Measurements from ENCODE around the gene COLEC12.

Gene COLEC12

DNA sequence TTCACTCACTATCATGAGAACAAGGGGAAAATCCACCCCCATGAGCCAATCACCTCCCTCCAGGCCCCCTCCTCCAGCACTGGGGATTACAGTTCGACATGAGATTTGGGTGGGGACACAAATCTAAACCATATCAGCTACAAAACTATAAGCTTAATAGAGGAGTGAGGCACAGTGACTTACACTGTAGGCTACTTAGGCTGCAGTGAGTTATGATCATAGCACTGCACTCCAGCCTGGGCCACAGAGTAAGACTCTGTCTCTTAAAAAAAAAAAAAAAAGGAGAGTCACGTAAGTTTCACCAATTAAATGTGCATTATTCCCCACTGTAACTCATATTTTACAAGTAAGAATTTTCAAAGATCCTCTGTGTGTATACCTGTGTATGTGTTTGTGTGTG lies 26.2 kb upstream of the COLEC12 start:
- ChIA-PET CTCF (interaction anchor here (0.6 kb wide), 1 partner anchor 43 kb away, joined by 3 read pairs; no protein-coding TSS in a partner anchor), POLR2A (no interaction called here)
- DNase-seq = no peak
- Histone ChIP-seq H3K9me3 (ENCODE audit: control extremely low read depth in 1 of 5, control insufficient read depth in 4 of 5, insufficient read depth in 2 of 5, low read depth in 1 of 5, low read length in 4 of 5) (no peaks in the 10 kb centered on the region), H3K27ac (ENCODE audit: insufficient read depth in 1 of 2, low read depth in 1 of 2, low read length in 2 of 2, poor library complexity in 1 of 2, severe bottlenecking in 2 of 2) (no peak overlapping the region), H3K4me1 (ENCODE audit: control extremely low read depth in 1 of 4, control insufficient read depth in 4 of 4, insufficient read depth in 4 of 4, low read length in 3 of 4) (peaks cover 0 to 5% (median 1%) of the 10 kb centered on the region in 4 experiments), H3K36me3 (ENCODE audit: control insufficient read depth in 4 of 4, insufficient read depth in 4 of 4, low read length in 3 of 4) (no peaks in the 10 kb centered on the region), H3K4me3 (ENCODE audit: control insufficient read depth in 1 of 7, extremely low read depth in 1 of 7, insufficient read depth in 4 of 7, low read depth in 2 of 7, low read length in 6 of 7) (no peak overlapping the region), H3K27me3 (replicated peaks in 2 of 5; ENCODE audit: control insufficient read depth in 4 of 5, insufficient read depth in 5 of 5, low read length in 4 of 5) (no peaks in the 10 kb centered on the region)
- no CpG with 5 or more reads among the region's 2 CpGs for WGBS (ENCODE audit: insufficient coverage)

DNA sequence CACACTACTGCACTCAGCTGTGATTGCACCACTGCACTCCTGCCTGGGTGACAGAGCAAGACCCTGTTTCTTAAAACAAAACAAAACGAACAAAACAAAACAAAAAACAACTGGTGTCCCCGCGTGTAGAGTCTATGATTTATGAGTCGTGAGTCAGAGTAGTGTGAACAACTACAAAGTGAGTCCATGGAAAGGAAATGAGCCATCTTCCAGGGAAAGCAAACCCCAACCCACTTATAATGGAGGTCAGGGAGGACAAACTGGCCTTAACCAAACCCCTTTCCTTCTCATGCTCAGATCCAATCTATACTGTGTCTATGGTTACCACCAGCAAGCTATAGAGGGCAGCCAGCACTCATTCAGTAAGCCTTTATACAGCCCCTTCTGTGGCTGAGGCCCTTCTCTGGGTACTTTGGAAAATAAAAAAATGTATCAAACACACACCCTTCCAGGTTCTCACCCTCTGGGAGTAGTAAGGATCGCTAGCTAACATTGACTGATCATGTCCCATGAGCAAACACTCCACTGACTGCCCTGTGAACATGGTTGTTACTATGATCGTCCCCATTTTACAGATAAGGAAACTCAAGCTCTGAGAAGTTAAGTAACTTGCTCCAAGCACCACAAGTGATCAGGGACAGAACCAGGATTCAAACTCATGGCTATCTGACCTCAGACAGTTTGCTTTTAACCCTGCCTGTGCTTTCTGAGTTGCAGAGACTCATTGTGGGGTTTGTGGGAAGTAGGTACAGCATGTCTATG lies 24.7 kb upstream of the COLEC12 start:
- Histone ChIP-seq H3K27me3 (replicated peaks in 2 of 5; ENCODE audit: control insufficient read depth in 4 of 5, insufficient read depth in 5 of 5, low read length in 4 of 5) (no peaks in the 10 kb centered on the region), H3K27ac (ENCODE audit: insufficient read depth in 1 of 2, low read depth in 1 of 2, low read length in 2 of 2, poor library complexity in 1 of 2, severe bottlenecking in 2 of 2) (no peak overlapping the region), H3K4me1 (ENCODE audit: control extremely low read depth in 1 of 4, control insufficient read depth in 4 of 4, insufficient read depth in 4 of 4, low read length in 3 of 4) (peaks cover 0 to 8% (median 3%) of the 10 kb centered on the region in 4 experiments), H3K9me3 (ENCODE audit: control extremely low read depth in 1 of 5, control insufficient read depth in 4 of 5, insufficient read depth in 2 of 5, low read depth in 1 of 5, low read length in 4 of 5) (no peaks in the 10 kb centered on the region), H3K36me3 (ENCODE audit: control insufficient read depth in 4 of 4, insufficient read depth in 4 of 4, low read length in 3 of 4) (no peaks in the 10 kb centered on the region), H3K4me3 (ENCODE audit: control insufficient read depth in 1 of 7, extremely low read depth in 1 of 7, insufficient read depth in 4 of 7, low read depth in 2 of 7, low read length in 6 of 7) (no peak overlapping the region)
- ChIA-PET POLR2A (no interaction called here), CTCF (interaction anchor here (1.5 kb wide), 1 partner anchor 46 kb away, joined by 4 read pairs; no protein-coding TSS in a partner anchor)
- 97% methylated on average over 3 of the region's 6 CpGs for WGBS (ENCODE audit: insufficient coverage)
- DNase-seq = peak; percentile 22 to 71 (median 45)

DNA sequence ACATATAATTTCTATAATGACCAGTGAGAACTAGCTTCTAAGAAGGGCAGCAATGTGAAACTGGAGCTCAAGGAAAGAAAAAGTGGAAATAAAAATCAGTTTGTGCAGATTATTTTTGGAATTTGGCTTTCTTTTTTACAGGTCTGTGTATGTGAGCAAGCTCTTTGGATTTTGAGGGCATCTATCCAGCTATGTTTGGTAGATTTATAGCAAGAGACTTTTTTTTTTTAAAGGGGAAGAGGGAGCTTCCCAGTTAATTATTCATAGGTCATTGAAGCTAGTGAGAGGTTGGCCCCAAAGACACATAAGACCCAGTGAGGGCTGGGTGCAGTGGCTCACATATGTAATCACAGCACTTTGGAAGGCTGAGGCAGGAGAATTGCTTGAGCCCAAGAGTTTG lies 24.0 kb upstream of the COLEC12 start:
- DNase-seq = no peak
- POLR2A ChIA-PET = no interaction called here
- CTCF ChIA-PET = interaction anchor here (0.6 to 2.6 kb wide), 3 partner anchors 16 to 217 kb away, joined by 3 to 5 read pairs (median 4); no protein-coding TSS in a partner anchor
- H3K27ac ChIP-seq (ENCODE audit: insufficient read depth in 1 of 2, low read depth in 1 of 2, low read length in 2 of 2, poor library complexity in 1 of 2, severe bottlenecking in 2 of 2) = no peak overlapping the region
- H3K4me3 ChIP-seq (ENCODE audit: control insufficient read depth in 1 of 7, extremely low read depth in 1 of 7, insufficient read depth in 4 of 7, low read depth in 2 of 7, low read length in 6 of 7) = no peak overlapping the region
- H3K9me3 ChIP-seq (ENCODE audit: control extremely low read depth in 1 of 5, control insufficient read depth in 4 of 5, insufficient read depth in 2 of 5, low read depth in 1 of 5, low read length in 4 of 5) = no peaks in the 10 kb centered on the region
- no peaks in the 10 kb centered on the region for H3K27me3 ChIP-seq (replicated peaks in 2 of 5; ENCODE audit: control insufficient read depth in 4 of 5, insufficient read depth in 5 of 5, low read length in 4 of 5)
- H3K4me1 ChIP-seq (ENCODE audit: control extremely low read depth in 1 of 4, control insufficient read depth in 4 of 4, insufficient read depth in 4 of 4, low read length in 3 of 4) = peaks cover 0 to 14% (median 7%) of the 10 kb centered on the region in 4 experiments
- no peaks in the 10 kb centered on the region for H3K36me3 ChIP-seq (ENCODE audit: control insufficient read depth in 4 of 4, insufficient read depth in 4 of 4, low read length in 3 of 4)

DNA sequence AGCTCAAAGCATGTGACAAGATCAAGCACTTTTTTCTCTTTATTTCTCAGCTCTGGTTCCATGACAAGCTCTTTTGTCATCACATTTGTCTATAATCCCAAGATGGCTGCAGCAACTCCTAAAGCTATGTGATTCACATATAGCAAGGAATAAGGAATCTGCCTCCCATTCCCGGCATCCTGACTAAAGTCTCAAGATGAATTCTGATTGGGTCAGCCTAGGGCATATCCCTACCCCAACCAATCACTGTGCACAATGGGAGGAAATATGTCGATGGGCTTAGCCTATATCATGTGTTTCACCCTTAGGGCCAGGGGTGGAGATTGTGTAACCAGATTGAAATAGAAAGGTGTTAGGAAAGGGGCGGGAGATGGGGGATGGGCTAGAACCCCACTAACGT lies 23.1 kb upstream of the COLEC12 start:
- WGBS (ENCODE audit: insufficient coverage) = 63% methylated on average over 3 of the region's 4 CpGs
- no peaks in the 10 kb centered on the region for H3K36me3 ChIP-seq (ENCODE audit: control insufficient read depth in 4 of 4, insufficient read depth in 4 of 4, low read length in 3 of 4)
- H3K27me3 ChIP-seq (replicated peaks in 2 of 5; ENCODE audit: control insufficient read depth in 4 of 5, insufficient read depth in 5 of 5, low read length in 4 of 5) = no peaks in the 10 kb centered on the region
- H3K9me3 ChIP-seq (ENCODE audit: control extremely low read depth in 1 of 5, control insufficient read depth in 4 of 5, insufficient read depth in 2 of 5, low read depth in 1 of 5, low read length in 4 of 5) = no peaks in the 10 kb centered on the region
- no peak overlapping the region for H3K27ac ChIP-seq (ENCODE audit: insufficient read depth in 1 of 2, low read depth in 1 of 2, low read length in 2 of 2, poor library complexity in 1 of 2, severe bottlenecking in 2 of 2)
- DNase-seq = no peak
- ChIA-PET CTCF (interaction anchor here (2.6 kb wide), 1 partner anchor 16 kb away, joined by 5 read pairs; no protein-coding TSS in a partner anchor), POLR2A (interaction anchor here (0.6 kb wide), 1 partner anchor 27 kb away, joined by 3 read pairs; no protein-coding TSS in a partner anchor)
- no peak overlapping the region for H3K4me3 ChIP-seq (ENCODE audit: control insufficient read depth in 1 of 7, extremely low read depth in 1 of 7, insufficient read depth in 4 of 7, low read depth in 2 of 7, low read length in 6 of 7)
- peaks cover 0 to 18% (median 15%) of the 10 kb centered on the region in 4 experiments for H3K4me1 ChIP-seq (ENCODE audit: control extremely low read depth in 1 of 4, control insufficient read depth in 4 of 4, insufficient read depth in 4 of 4, low read length in 3 of 4)

DNA sequence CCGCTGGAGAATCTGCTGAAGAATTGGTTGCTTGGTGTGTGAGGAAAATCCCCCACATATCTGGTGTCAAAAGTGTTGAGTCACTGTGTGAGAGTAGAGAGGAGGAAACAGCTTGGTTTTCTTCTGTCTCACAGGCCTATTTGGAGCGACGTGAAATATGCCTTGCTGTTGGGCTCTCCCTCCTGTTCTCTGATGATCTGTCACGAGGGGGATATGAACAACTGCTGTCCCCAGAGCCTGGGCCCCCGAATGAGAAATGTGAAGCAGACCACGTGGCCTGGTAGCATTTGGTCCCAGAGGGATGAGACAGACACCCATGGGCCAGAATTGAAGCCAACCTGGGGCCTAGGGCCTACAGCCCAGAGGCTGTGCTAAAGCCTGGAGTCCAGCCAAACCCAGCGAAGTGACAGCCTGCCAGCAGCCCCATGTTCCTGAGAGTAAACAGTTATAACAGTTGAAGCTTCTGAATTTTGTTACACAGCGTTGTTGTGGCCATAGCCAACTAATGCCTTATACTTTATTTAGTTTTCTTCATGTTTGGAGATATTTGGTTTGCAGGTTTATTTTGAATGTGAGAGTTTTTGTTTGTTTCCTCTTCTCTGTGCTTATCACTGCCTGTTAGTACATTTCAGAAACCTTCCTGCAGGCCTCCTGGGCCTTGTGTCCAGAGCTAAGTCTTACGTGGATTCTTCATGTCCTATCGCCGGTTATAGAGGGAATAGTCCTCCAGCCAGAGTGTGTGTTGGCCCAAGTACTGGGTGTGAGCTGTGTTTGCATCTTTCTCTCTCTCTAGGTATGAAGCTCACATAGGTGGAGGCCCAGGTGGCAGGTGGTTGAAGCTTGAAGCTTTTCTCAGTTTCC lies 18.7 kb upstream of the COLEC12 start:
- WGBS (ENCODE audit: insufficient coverage) = 35% methylated on average over 8 of the region's 11 CpGs
- POLR2A ChIA-PET = no interaction called here
- H3K27ac ChIP-seq (ENCODE audit: insufficient read depth in 1 of 2, low read depth in 1 of 2, low read length in 2 of 2, poor library complexity in 1 of 2, severe bottlenecking in 2 of 2) = peak overlapping the region; percentile 69 to 80
- H3K9me3 ChIP-seq (ENCODE audit: control extremely low read depth in 1 of 5, control insufficient read depth in 4 of 5, insufficient read depth in 2 of 5, low read depth in 1 of 5, low read length in 4 of 5) = no peaks in the 10 kb centered on the region
- DNase-seq = peak; percentile 89 to 99 (median 97)
- peak overlapping the region in 1 of 7 experiments; percentile 1 for H3K4me3 ChIP-seq (ENCODE audit: control insufficient read depth in 1 of 7, extremely low read depth in 1 of 7, insufficient read depth in 4 of 7, low read depth in 2 of 7, low read length in 6 of 7)
- H3K4me1 ChIP-seq (ENCODE audit: control extremely low read depth in 1 of 4, control insufficient read depth in 4 of 4, insufficient read depth in 4 of 4, low read length in 3 of 4) = peaks cover 0 to 24% (median 19%) of the 10 kb centered on the region in 4 experiments
- H3K36me3 ChIP-seq (ENCODE audit: control insufficient read depth in 4 of 4, insufficient read depth in 4 of 4, low read length in 3 of 4) = no peaks in the 10 kb centered on the region
- CTCF ChIA-PET = interaction anchor here (0.9 to 4.0 kb wide), 2 partner anchors 12 to 45 kb away, joined by 3 to 29 read pairs; no protein-coding TSS in a partner anchor
- H3K27me3 ChIP-seq (replicated peaks in 2 of 5; ENCODE audit: control insufficient read depth in 4 of 5, insufficient read depth in 5 of 5, low read length in 4 of 5) = no peaks in the 10 kb centered on the region

DNA sequence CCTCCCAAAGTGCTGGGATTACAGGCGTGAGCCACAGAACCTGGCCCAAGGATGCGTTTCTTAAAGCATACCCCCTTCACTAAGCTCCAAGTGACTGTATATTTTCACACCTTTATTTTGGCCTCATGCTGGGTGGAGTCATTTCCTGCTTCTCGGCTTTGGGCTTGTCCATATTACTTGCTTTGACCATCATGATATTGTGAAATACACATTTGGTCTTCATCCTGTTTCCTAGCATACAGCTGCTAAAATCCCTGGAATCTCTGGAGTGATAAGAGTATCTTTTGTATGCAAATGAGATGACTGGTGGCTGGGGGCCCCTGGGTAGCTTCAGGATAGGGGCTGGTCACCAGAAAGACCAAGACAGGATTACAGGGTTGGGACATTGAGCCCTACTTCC lies 17.6 kb upstream of the COLEC12 start:
- H3K36me3 ChIP-seq (ENCODE audit: control insufficient read depth in 4 of 4, insufficient read depth in 4 of 4, low read length in 3 of 4) = no peaks in the 10 kb centered on the region
- CTCF ChIA-PET = interaction anchor here (0.7 to 4.0 kb wide), 6 partner anchors 11 to 110 kb away, joined by 3 to 29 read pairs (median 3); no protein-coding TSS in a partner anchor
- POLR2A ChIA-PET = interaction anchor here (0.8 kb wide), 1 partner anchor 250 kb away, joined by 3 read pairs; the partner anchor contains the start of gene THOC1
- H3K27ac ChIP-seq (ENCODE audit: insufficient read depth in 1 of 2, low read depth in 1 of 2, low read length in 2 of 2, poor library complexity in 1 of 2, severe bottlenecking in 2 of 2) = peak overlapping the region in 1 of 2 experiments; percentile 80
- H3K4me1 ChIP-seq (ENCODE audit: control extremely low read depth in 1 of 4, control insufficient read depth in 4 of 4, insufficient read depth in 4 of 4, low read length in 3 of 4) = peaks cover 0 to 24% (median 19%) of the 10 kb centered on the region in 4 experiments
- H3K9me3 ChIP-seq (ENCODE audit: control extremely low read depth in 1 of 5, control insufficient read depth in 4 of 5, insufficient read depth in 2 of 5, low read depth in 1 of 5, low read length in 4 of 5) = peaks cover 0 to 3% (median 0%) of the 10 kb centered on the region in 5 experiments
- 79% methylated on average over 3 of the region's 3 CpGs for WGBS (ENCODE audit: insufficient coverage)
- peak overlapping the region in 1 of 7 experiments; percentile 25 for H3K4me3 ChIP-seq (ENCODE audit: control insufficient read depth in 1 of 7, extremely low read depth in 1 of 7, insufficient read depth in 4 of 7, low read depth in 2 of 7, low read length in 6 of 7)
- no peak for DNase-seq
- H3K27me3 ChIP-seq (replicated peaks in 2 of 5; ENCODE audit: control insufficient read depth in 4 of 5, insufficient read depth in 5 of 5, low read length in 4 of 5) = no peaks in the 10 kb centered on the region

Data from common myeloid progenitor, CD34-positive (primary cell).